Measurements from ENCODE around the gene TMX2. TPM values are rescaled to one million over a fixed set of nuclear protein-coding genes. Genes with fewer than 3 reads are reported as not detected.

Gene TMX2
- total RNA-seq, 1 experiment from 2014 or later = 151 TPM

- POLR2A ChIA-PET = interaction anchor here (0.6 to 0.9 kb wide), 3 partner anchors 10 to 722 kb away, joined by 5 to 6 read pairs (median 5); partner anchors contain the start of gene CTNND1
- intact Hi-C loops (cut with micrococcal nuclease; ENCODE audit: unreplicated experiment) = no loop called here
- H3K4me1 ChIP-seq (ENCODE audit: control insufficient read depth, insufficient read depth, low read length) = peaks cover 55% of the 10 kb centered on the region
Observed at GRCh38 chr11:57771365-57771764, 59.0 kb downstream of the TMX2 start.

GRCh38 chr11:57772562-57772961 is 60.2 kb downstream of the TMX2 start:
- intact Hi-C loops (cut with micrococcal nuclease; ENCODE audit: unreplicated experiment) = no loop called here
- Histone ChIP-seq H3K27me3 (ENCODE audit: control insufficient read depth, insufficient read depth, low read length) (no peaks in the 10 kb centered on the region), H3K36me3 (ENCODE audit: control insufficient read depth, insufficient read depth, low read length) (no peaks in the 10 kb centered on the region), H3K27ac (ENCODE audit: low read length) (peak overlapping the region; percentile 74), H3K4me3 (ENCODE audit: low read depth in 2 of 2, low read length in 2 of 2) (no peak overlapping the region), H3K4me1 (ENCODE audit: control insufficient read depth, insufficient read depth, low read length) (peaks cover 61% of the 10 kb centered on the region), H3K9me3 (ENCODE audit: control insufficient read depth, insufficient read depth, low read depth, low read length) (no peaks in the 10 kb centered on the region)
- ChIA-PET CTCF (interaction anchor here (0.7 kb wide), 1 partner anchor 28 kb away, joined by 5 read pairs; no protein-coding TSS in a partner anchor), POLR2A (interaction anchor here (0.7 kb wide), 1 partner anchor 26 kb away, joined by 9 read pairs; no protein-coding TSS in a partner anchor)
- DNase-seq (ENCODE audit: low read depth, low spot score) (no peak), ATAC-seq (no peak)
- TF ChIP-seq REST (IDR thresholded peaks at IDR 0.05; ENCODE audit: insufficient read depth in 1 of 2, low read depth in 2 of 2, low read length in 1 of 2) (no peak), POLR2AphosphoS5 (IDR thresholded peaks at IDR 0.05; ENCODE audit: low read depth, low read length) (no peak), CTCF (IDR thresholded peaks at IDR 0.05) (no peak), SIN3A (IDR thresholded peaks at IDR 0.05; ENCODE audit: borderline replicate concordance, insufficient read depth, low read depth, low read length) (no peak), TCF7L2 (IDR thresholded peaks at IDR 0.05; ENCODE audit: low read depth, low read length) (no peak)
- BruUV-seq (replicated peaks) = no TSS peak
- in situ Hi-C loops (cut with HindIII; ENCODE audit: low pct_unique_long_range_greater_than_20kb, low sequenced_read_pairs) = no loop called here

More at GRCh38 chr11:57771365-57771764, 59.0 kb downstream of the TMX2 start:
- TF ChIP-seq REST (IDR thresholded peaks at IDR 0.05; ENCODE audit: insufficient read depth in 1 of 2, low read depth in 2 of 2, low read length in 1 of 2) (no peak), POLR2AphosphoS5 (IDR thresholded peaks at IDR 0.05; ENCODE audit: low read depth, low read length) (no peak), CTCF (IDR thresholded peaks at IDR 0.05) (no peak), TCF7L2 (IDR thresholded peaks at IDR 0.05; ENCODE audit: low read depth, low read length) (no peak), SIN3A (IDR thresholded peaks at IDR 0.05; ENCODE audit: borderline replicate concordance, insufficient read depth, low read depth, low read length) (no peak)
- Histone ChIP-seq H3K27me3 (ENCODE audit: control insufficient read depth, insufficient read depth, low read length) (no peaks in the 10 kb centered on the region), H3K36me3 (ENCODE audit: control insufficient read depth, insufficient read depth, low read length) (no peaks in the 10 kb centered on the region), H3K9me3 (ENCODE audit: control insufficient read depth, insufficient read depth, low read depth, low read length) (no peaks in the 10 kb centered on the region), H3K27ac (ENCODE audit: low read length) (no peak overlapping the region; the same call in 1 of the 2 replicates), H3K4me3 (ENCODE audit: low read depth in 2 of 2, low read length in 2 of 2) (no peak overlapping the region)
- no TSS peak for BruUV-seq (replicated peaks)
- in situ Hi-C loops (cut with HindIII; ENCODE audit: low pct_unique_long_range_greater_than_20kb, low sequenced_read_pairs) = no loop called here
- ATAC-seq (no peak), DNase-seq (ENCODE audit: low read depth, low spot score) (no peak)
- CTCF ChIA-PET = interaction anchor here (0.6 kb wide), 2 partner anchors 10 to 16 kb away, joined by 3 read pairs; no protein-coding TSS in a partner anchor
